ENCODE measurements around the gene STXBP6.

DNA sequence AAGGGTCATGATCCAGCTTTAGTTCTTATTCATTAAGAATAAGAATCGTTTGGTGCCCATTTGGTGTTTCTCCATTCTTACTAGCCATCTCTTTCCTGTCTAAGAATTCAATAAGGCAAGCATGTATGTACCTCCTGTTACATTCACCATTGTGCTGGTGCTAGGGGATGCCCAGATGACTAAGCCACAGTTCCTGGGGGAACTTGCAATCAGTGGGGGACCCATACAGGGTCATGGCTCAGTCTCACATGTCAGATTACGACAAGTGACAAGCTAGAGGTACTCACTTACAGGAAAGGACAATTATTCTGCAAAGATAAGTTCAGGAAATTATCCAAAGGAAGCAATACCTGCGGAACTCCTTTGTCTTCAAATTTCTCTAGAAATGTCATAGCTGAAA is 125.4 kb downstream of the STXBP6 start:
- no peak for TF ChIP-seq POLR2A (IDR thresholded peaks at IDR 0.05; ENCODE audit: low read depth, low read length)
- TF ChIP-seq POLR2AphosphoS5 (IDR thresholded peaks at IDR 0.05; ENCODE audit: low read depth, low read length) = no peak
- TF ChIP-seq TAF1 (IDR thresholded peaks at IDR 0.05; ENCODE audit: borderline replicate concordance, low read depth, low read length) = no peak

All from GM12892 (cell line).